SKM-1 (cell line): ENCODE measurements around the gene GINS2.

Experiments
- DNase-seq: peaks from one replicate; lab custom pipeline; 2025; ENCODE audit not compliant: unreplicated experiment; lab: John Stamatoyannopoulos, UW

The GINS2 gene

GRCh38 chr16:85690469-85691064 is 1.8 kb upstream of the GINS2 start:
- DNase-seq: no peak

GRCh38 chr16:85689950-85690320 is 1.2 kb upstream of the GINS2 start:
- no peak for DNase-seq

DNA sequence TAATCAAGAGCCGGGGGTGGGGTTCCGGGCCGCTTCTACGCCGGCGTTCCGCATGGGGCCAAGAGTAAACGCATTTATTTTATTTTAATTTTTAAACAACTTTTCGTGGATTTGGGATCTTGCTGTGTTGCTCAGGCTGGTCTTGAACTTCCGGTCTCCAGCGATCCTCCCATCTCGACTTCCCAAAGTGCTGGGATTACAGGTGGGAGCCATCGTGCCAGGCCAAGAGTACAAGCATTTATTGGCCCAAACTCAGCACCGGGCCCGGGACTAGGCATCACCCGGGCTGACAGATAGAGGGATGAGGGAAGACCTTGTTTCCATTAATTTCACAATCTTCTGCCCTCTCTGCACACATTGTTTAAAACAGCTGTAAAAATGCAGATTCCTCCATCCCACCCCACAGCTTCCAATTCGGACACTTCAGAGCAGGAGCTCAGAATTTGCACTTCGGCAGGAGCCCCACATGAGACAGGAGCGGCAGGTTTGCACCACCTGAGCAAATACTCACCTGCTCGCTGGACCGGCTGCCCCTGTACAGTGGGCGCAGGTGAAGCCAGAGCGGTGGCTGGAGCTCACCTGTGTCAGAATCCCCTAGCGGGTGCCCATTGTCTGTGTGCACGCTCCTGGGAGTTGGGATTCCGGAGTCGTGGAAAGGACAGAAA is 663 bp upstream of the GINS2 start:
- no peak for DNase-seq

- no peak for DNase-seq
Observed at GRCh38 chr16:85687651-85688471, 893 bp downstream of the GINS2 start.

DNA sequence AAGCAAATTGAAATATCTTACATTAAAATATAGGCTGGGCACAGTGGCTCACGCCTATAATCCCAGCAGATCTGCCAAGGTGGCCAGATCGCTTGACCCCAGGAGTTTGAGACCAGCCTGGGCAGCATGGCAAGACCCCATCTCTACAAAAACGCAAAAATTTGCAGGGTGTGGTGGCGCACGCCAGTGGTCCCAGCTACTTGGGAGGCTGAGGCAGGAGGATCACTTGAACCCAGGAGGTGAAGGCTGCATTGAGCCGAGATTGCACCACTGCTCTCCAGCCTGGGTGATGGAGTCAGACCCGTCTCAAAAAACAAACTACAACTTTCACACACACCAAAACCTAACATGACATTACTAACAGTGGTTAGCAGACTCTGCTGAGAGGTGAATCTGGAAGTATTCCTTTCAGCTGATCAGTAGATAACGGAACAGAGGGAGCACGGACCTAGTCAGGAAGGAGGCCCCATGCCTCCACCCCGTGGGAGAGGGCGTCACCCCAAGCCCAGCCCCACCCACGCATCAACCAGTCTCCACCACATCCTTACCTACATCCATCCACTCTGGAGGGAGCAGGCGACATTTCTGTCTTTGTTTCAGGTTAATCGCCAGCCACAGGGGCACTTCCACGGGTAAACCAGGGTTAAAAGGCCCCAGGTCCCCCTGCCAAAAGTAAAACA is 1.7 kb downstream of the GINS2 start:
- no peak for DNase-seq

GRCh38 chr16:85685251-85685650 is 3.5 kb downstream of the GINS2 start:
- DNase-seq: no peak

DNA sequence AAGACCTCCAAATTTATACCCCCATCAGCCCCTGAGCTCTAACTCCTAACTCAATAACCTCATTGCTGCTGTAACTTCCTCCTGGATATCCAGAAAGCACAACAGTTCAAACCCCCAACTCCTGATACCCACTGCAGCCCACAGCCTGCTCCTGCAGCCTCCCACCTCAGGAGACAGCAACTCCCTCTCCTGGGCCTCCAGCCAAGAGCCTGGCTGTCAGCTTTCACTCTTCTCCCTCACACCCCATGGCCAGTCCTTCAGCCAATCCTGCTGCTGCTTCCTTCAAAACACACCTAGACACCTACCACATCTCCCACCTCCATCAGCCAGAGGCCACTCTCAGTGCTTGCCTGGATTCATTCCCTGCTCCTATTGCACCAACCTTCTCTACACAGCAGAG is 5.4 kb downstream of the GINS2 start:
- no peak for DNase-seq

GRCh38 chr16:85682516-85682915 is 6.2 kb downstream of the GINS2 start:
- no peak for DNase-seq

DNA sequence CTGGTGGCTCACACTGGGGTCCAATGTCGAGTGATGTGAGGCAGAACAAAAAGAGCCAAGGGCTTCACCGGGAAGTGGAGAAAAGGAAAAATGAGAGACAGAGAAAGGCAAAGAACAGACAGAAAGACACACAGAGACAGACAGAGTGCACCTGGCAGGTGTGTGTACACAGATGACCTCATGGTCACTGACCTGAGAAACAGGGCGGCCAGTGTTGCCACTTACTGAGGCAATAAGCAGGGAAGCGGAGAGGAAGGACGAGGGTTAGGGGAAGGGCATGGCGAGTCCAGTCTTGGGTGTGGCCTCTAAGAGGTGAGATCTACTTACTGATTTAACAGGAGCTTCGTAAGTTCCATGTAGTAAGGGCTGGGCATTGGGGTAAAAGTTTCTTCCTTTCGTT is 7.5 kb downstream of the GINS2 start:
- DNase-seq: no peak

DNA sequence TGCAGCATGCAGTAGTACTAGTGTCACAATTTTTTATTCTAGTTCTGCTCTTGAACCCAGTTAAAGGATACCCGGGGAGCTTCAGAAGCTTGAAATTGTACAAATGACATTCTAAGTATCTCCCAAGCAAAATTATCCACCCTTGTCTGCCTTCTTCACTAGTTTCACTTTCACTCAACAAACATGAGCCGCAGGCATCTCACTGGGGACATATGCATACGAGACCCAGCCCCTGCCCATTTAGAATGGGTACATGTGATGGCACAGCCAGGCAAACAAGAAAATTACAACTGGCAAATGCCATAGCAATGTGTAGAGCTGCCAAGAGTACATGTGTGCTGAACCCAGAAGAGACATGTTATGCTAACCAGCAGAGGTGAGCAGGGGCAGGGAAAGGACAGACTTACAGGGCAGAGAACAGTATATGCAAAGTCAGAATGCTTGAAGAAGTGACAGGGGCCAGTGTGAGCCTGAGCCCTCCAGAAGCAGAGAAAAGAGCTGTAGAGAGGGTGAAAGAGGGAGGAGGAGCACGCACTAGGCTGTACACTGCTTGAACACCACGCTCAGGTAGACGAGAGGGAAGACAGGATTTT is 8.3 kb downstream of the GINS2 start:
- DNase-seq: no peak

- no peak for DNase-seq
Observed at GRCh38 chr16:85679870-85680269, 8.9 kb downstream of the GINS2 start.

DNA sequence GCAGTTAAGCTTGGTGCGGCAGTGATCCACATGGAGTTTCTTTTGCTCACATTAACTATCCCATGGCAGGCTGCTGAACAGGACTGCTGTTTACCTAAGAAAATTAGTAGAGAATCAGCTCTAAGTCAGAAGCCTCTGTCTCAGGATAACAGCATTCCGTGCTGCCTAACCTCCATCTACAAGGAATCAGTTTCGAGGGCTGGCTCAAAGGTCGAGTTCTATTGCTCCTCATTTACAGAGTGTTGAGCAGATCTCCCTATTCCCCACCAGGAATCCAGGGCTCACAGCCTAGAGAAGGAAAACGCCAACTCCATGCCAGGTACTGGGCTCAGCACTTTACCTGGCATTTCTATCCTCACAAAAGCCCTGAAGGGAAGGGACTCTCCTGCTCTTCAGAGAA is 9.9 kb downstream of the GINS2 start:
- DNase-seq: no peak

DNA sequence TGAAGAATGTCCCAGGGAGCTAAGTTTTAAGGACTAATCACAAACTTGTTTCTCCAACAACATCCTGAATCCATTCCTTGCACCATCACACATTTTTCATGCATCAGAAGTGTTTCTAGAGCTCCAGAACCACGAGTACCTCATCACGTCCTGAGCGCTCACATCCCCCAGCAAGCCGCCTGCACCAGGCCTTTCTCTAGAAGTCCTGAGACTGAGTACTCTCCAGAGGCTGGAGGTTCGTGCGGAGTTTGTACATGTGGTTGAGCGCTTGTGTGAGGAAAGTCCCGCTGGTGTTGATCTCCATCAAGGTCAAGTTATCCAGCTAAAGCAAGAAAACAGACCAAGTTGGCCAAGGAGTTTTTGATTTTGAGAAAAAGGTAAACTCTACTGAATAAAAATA is 10.7 kb downstream of the GINS2 start:
- DNase-seq: no peak

DNA sequence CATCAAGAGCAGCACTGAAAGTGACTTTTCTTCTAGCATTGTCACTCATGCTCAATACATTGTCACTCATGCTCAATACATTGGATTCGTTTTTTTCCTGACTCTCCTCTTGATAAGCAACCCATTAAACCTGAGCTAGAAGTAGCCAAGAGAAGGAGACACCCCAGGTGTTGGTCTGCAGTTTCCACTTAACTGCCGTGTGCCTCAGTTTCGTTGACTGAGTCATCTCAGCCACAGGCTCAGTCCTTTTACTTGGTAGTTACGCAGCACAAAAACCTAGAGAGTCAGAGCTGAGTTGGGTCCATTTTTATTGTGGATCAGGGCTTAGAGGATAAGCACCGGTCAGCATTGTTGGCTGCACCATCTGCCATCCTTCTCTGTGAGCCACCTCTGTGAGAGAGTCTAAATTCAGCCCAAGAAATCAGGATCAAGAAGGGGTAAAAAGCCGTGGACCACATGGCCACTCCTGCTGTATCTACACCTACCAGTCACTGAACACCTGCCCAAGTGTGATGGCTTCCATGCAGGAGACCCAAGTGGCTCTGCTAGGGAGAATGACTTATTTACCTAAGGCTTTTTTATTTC is 11.3 kb downstream of the GINS2 start:
- no peak for DNase-seq

- no peak for DNase-seq
Observed at GRCh38 chr16:85676466-85676865, 12.3 kb downstream of the GINS2 start.

GRCh38 chr16:85675251-85675874 is 13.4 kb downstream of the GINS2 start:
- no peak for DNase-seq

- DNase-seq: no peak
Observed at GRCh38 chr16:85674828-85675227, 13.9 kb downstream of the GINS2 start.

- no peak for DNase-seq
Observed at GRCh38 chr16:85674418-85674755, 14.4 kb downstream of the GINS2 start.

- no peak for DNase-seq
Observed at GRCh38 chr16:85673529-85674417, 15.0 kb downstream of the GINS2 start.

- DNase-seq: no peak
Observed at GRCh38 chr16:85670840-85671239, 17.9 kb downstream of the GINS2 start.
